NCI-H524 (cell line): Measurements from ENCODE around the gene SNAPC1.
"Not testable (repeated sequence)": the region's sequence is repeated elsewhere in the genome, so short reads cannot be mapped to it uniquely, and the experiment has no call there.

Source experiments
- DNase-seq, 2 experiments: peaks; one replicate each; lab custom pipeline; 2025; lab: John Stamatoyannopoulos, UW

SNAPC1 gene

GRCh38 chr14:61750708-61751474, 11.3 kb upstream of the SNAPC1 start:
- peak; percentile 77 to 96 for DNase-seq

GRCh38 chr14:61751475-61751989, 10.7 kb upstream of the SNAPC1 start:
- DNase-seq, result peak in 1 of 2 experiments; percentile 62

GRCh38 chr14:61752626-61753025, 9.6 kb upstream of the SNAPC1 start:
- DNase-seq, result no peak

- peak in 1 of 2 experiments; percentile 38 for DNase-seq
These were observed 8.6 kb upstream of the SNAPC1 start for GRCh38 chr14:61753631-61754030.

GRCh38 chr14:61754627-61755381, 7.4 kb upstream of the SNAPC1 start:
- no peak for DNase-seq

GRCh38 chr14:61755382-61755742, 6.9 kb upstream of the SNAPC1 start:
- not testable (repeated sequence) for DNase-seq

GRCh38 chr14:61756135-61756534, 6.1 kb upstream of the SNAPC1 start:
- DNase-seq, result no peak

- no peak for DNase-seq
These were observed 2.3 kb upstream of the SNAPC1 start for GRCh38 chr14:61759878-61760277.

GRCh38 chr14:61761557-61761956, 663 bp upstream of the SNAPC1 start:
- no peak for DNase-seq

- DNase-seq, result no peak
These were observed 2.3 kb downstream of the SNAPC1 start for GRCh38 chr14:61764342-61765122.

GRCh38 chr14:61765225-61765943, 3.2 kb downstream of the SNAPC1 start:
- no peak for DNase-seq

GRCh38 chr14:61766151-61766550, 3.9 kb downstream of the SNAPC1 start:
- DNase-seq, result no peak

GRCh38 chr14:61768240-61768639, 6.0 kb downstream of the SNAPC1 start:
- DNase-seq, result no peak

- DNase-seq, result no peak
These were observed 7.7 kb downstream of the SNAPC1 start for GRCh38 chr14:61769893-61770292.

- no peak for DNase-seq
These were observed 12.6 kb downstream of the SNAPC1 start for GRCh38 chr14:61774861-61775260.

GRCh38 chr14:61780125-61780524, 17.9 kb downstream of the SNAPC1 start:
- DNase-seq, result no peak

- no peak for DNase-seq
These were observed 35.1 kb downstream of the SNAPC1 start for GRCh38 chr14:61797309-61797708.

GRCh38 chr14:61802010-61802568, 39.9 kb downstream of the SNAPC1 start:
- DNase-seq, result no peak

- no peak for DNase-seq
These were observed 41.5 kb downstream of the SNAPC1 start for GRCh38 chr14:61803755-61804154.

GRCh38 chr14:61805451-61805850, 43.2 kb downstream of the SNAPC1 start:
- no peak for DNase-seq

GRCh38 chr14:61811882-61812346, 49.7 kb downstream of the SNAPC1 start:
- DNase-seq, result peak; percentile 55 to 57
